Activated CD8-positive, alpha-beta memory T cell treated with anti-CD3 and anti-CD28 coated beads for 24 hours (primary cell): ENCODE results near the gene MOSPD3.
"Not testable (repeated sequence)": the region's sequence is repeated elsewhere in the genome, so short reads cannot be mapped to it uniquely, and the experiment has no call there.

Experiments
- DNase-seq: peaks from one replicate; pipeline ENCODE4 v3.0.0-alpha.2; 2020

Gene MOSPD3

GRCh38 chr7:100626530-100627237 lies 14.3 kb downstream of the MOSPD3 start:
- DNase-seq, result peak; percentile 93

- DNase-seq, result no peak
Observed at GRCh38 chr7:100627238-100627549, 14.9 kb downstream of the MOSPD3 start.

- DNase-seq, result peak; percentile 63
Observed at GRCh38 chr7:100629117-100629716, 16.9 kb downstream of the MOSPD3 start.

- DNase-seq, result no peak
Observed at GRCh38 chr7:100630066-100630465, 17.7 kb downstream of the MOSPD3 start.

GRCh38 chr7:100632951-100633717 lies 20.8 kb downstream of the MOSPD3 start:
- DNase-seq, result peak; percentile 89

GRCh38 chr7:100639995-100640516 lies 27.7 kb downstream of the MOSPD3 start:
- DNase-seq, result no peak

- no peak for DNase-seq
Observed at GRCh38 chr7:100640517-100641440, 28.4 kb downstream of the MOSPD3 start.

- DNase-seq, result no peak
Observed at GRCh38 chr7:100641463-100641859, 29.1 kb downstream of the MOSPD3 start, which contains the start of gene TFR2. Gene TFR2, minus strand, starts transcription at chr7:100641552. Its CDS starts 43 bp downstream, at chr7:100641509.

GRCh38 chr7:100641860-100642533 lies 29.7 kb downstream of the MOSPD3 start:
- no peak for DNase-seq

GRCh38 chr7:100642534-100642907 lies 30.2 kb downstream of the MOSPD3 start:
- DNase-seq, result no peak

GRCh38 chr7:100649826-100650565 lies 37.7 kb downstream of the MOSPD3 start:
- DNase-seq, result no peak

- DNase-seq, result no peak
Observed at GRCh38 chr7:100654908-100655831, 42.8 kb downstream of the MOSPD3 start.

GRCh38 chr7:100655908-100656674 lies 43.8 kb downstream of the MOSPD3 start, which contains the start of gene ACTL6B:
Gene ACTL6B, minus strand, starts transcription at chr7:100656448. Its CDS starts 94 bp downstream, at chr7:100656354.
- peak; percentile 77 for DNase-seq

GRCh38 chr7:100662194-100662776 lies 49.9 kb downstream of the MOSPD3 start:
- DNase-seq, result not testable (repeated sequence)
